ENCODE results near the gene METAP2.
"Not testable (repeated sequence)": the region's sequence is repeated elsewhere in the genome, so short reads cannot be mapped to it uniquely, and the experiment has no call there.

The METAP2 gene

DNA sequence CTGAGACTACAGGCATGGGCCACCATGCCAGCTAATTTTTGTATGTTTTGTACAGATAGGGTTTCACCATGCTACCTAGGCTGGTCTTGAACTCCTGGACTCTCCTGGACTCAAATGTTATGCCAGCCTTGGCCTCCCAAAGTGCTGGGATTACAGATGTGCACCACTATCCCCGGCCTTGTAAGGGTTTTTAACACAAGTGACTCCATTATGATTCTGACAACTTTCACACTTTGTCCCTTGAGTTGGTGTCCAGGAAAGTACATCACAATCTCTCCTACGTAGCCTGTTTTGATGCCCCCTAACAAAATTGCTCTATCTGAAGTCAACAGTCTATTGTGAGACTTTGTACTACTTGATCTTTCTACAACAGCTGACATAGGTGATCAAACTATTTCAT lies 11.4 kb upstream of the METAP2 start:
- DNase-seq (ENCODE audit: low read depth in 2 of 2), result no peak

DNA sequence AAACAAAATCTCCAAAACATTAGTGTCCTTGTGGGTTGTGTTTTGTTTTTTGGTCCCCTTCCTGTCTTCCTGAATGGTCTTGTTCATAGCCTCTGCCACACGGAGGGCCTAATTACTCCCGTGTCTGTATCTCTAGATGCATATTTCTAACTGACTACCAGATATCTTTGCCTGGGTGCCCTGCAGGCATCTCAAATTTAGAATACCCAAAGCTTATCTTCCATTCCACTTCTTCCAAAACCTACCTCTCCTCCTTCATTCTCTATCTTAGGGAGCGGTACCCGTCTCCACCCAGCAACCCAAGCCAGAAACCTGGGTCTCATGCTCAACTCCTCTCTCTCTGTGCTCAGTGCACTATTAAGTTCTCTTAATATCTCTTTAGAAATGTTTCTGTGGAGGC lies 10.9 kb upstream of the METAP2 start:
- DNase-seq (ENCODE audit: low read depth in 2 of 2), result no peak

GRCh38 chr12:95463776-95464175 lies 10.2 kb upstream of the METAP2 start:
- DNase-seq (ENCODE audit: low read depth in 2 of 2), result not testable (repeated sequence)

GRCh38 chr12:95465275-95465674 lies 8.7 kb upstream of the METAP2 start:
- no peak for DNase-seq (ENCODE audit: low read depth in 2 of 2)

- no peak for DNase-seq (ENCODE audit: low read depth in 2 of 2)
Measured at GRCh38 chr12:95470300-95470699, 3.7 kb upstream of the METAP2 start.

DNA sequence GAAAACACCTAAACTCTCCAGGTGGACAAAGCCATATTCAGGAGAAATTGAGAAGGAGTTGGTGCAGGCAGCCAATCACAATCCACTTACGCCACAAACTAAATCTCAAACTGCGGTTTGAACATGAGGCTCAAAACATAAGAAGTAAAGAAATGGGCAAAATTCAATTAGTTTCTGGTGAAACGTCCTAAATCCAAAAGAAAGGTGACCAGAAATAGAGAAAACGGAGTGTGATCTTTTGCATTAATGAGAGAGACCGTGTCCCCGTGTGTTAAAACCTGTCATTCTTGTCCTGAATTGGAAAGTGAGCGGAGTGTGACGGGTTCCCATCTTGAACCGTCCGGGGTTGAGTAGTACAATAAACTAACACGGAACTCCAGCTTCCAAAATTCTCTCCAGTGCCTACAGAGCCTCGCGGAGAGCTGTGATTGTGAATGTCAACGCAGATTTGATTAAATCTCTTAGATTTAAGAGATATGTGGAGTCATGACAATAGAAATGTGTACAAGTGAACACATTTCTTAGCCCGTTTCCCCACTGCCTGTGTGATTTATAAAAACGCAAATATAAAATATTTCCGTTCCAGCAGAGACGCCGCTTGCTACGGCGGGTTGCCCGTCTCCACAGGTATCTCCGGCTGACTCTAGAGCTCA lies 595 bp upstream of the METAP2 start:
- DNase-seq (ENCODE audit: low read depth in 2 of 2), result peak; percentile 2 to 5

- DNase-seq (ENCODE audit: low read depth in 2 of 2), result no peak
Measured at GRCh38 chr12:95474660-95474958, 657 bp downstream of the METAP2 start.

DNA sequence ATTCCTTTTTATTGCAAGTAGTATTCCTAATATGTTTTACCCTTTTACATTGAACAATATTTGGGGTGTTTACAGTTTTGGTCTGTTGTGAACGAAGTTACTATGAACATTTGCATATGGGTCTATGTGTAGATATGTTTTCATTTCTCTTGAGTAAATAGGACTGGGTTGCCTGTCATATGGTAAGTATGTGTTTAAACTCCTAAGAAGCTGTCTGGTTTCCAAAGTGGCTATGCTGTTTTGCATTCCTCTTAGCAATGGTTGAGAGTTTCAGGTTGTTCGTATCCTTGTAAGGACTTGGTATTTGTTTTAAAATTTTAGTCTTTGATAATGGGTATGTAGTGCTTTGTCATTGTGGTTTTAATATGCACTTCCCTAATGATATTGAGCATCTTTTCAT lies 6.3 kb downstream of the METAP2 start:
- DNase-seq (ENCODE audit: low read depth in 2 of 2), result no peak

- no peak for DNase-seq (ENCODE audit: low read depth in 2 of 2)
Measured at GRCh38 chr12:95481072-95481471, 7.1 kb downstream of the METAP2 start.

GRCh38 chr12:95481888-95482287 lies 7.9 kb downstream of the METAP2 start:
- no peak for DNase-seq (ENCODE audit: low read depth in 2 of 2)

- DNase-seq (ENCODE audit: low read depth in 2 of 2), result not testable (repeated sequence)
Measured at GRCh38 chr12:95482564-95482963, 8.6 kb downstream of the METAP2 start.

GRCh38 chr12:95484524-95484923 lies 10.6 kb downstream of the METAP2 start:
- DNase-seq (ENCODE audit: low read depth in 2 of 2), result no peak

GRCh38 chr12:95487024-95487423 lies 13.1 kb downstream of the METAP2 start:
- no peak for DNase-seq (ENCODE audit: low read depth in 2 of 2)

DNA sequence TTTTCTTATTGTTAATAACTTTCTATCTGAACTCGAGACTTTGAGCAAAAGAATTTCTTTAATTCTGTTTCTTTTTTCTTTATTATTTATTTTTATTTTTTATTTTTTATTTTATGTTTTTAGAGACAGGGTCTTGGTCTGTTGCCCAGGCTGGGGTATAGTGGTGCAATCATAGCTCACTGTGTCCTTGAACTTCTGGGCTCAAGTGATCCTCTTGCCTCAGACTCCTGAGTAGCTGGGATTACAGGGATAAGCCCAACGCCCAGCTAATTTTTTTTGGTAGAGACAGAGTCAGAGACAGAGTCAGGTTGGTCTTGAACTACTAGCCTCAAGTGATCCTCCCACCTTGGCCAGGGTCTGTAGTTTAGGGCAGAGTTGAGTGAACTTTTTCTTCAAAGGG lies 18.5 kb downstream of the METAP2 start:
- DNase-seq (ENCODE audit: low read depth in 2 of 2), result no peak

- DNase-seq (ENCODE audit: low read depth in 2 of 2), result no peak
Measured at GRCh38 chr12:95494888-95495287, 20.9 kb downstream of the METAP2 start.

DNA sequence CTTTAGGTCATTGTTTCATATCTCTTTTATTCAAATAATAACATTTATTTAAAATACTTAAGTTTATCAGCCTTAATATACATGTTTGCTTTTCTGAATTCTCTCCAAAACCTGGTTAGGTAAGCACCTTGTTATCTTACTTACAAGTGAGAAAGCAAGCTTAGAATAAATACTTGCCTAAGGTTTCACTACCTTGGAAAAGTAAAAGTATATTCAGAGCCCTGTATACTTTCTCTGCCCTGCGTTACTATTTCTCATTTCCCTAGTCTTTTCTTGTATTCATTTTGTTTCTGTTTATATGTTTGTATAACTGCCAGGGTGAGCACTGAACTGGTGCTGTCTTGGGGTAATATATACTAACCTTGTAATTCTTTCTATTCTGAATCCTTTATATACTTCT lies 21.5 kb downstream of the METAP2 start:
- no peak for DNase-seq (ENCODE audit: low read depth in 2 of 2)

DNA sequence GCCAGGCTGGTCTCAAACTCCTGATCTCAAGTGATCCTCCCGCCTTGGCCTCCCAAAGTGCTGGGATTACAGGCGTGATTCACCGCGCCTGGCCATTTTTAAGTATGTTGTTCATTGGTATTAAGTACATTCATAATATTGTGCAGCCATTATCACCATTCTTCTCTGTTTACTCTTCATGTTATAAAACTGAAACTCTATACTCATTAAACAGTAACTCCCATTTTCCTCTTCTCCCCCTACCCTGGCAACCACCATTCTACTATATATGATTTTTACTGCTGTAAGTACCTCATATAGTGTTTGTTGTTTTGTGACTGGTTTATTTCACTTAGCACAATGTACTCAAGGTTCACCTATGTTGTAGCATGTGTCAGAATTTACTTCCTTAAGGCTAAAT lies 23.1 kb downstream of the METAP2 start:
- no peak for DNase-seq (ENCODE audit: low read depth in 2 of 2)

DNA sequence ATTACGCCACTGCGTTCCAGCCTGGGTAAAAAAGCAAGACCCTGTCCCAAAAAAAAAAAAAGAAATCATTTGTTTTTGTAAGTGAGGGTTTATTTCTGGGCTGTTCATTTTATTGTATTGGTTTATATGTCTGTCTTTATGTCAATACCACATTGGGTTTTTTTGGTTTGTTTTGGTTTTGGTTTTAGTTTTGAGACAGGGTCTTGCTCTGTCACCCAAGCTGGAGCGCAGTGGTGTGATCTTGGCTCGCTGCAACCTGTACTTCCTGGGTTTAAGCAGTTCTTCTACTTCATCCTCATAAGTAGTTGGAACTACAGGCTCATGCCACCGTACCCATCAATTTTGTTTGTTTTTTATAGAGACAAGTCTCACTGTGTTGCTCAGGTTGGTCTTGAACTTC lies 25.0 kb downstream of the METAP2 start:
- no peak for DNase-seq (ENCODE audit: low read depth in 2 of 2)

DNA sequence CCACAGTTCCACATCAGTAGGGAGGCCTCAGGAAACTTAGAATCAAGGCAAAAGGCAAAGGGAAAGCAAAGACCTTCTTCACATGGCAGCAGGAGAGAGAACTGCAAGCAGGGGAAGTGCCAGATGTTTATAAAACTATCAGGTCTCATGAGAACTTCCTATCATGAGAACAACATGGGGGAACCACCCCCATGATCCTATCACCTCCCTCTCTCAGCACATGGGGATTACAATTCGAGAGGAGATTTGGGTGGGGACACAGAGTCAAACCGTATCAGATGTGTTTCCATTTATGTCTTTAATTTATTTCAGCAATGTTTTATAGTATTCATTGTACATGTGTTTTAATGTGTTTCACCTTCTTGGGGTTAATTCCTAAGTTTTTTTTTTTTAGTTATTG lies 25.8 kb downstream of the METAP2 start:
- no peak for DNase-seq (ENCODE audit: low read depth in 2 of 2)

DNA sequence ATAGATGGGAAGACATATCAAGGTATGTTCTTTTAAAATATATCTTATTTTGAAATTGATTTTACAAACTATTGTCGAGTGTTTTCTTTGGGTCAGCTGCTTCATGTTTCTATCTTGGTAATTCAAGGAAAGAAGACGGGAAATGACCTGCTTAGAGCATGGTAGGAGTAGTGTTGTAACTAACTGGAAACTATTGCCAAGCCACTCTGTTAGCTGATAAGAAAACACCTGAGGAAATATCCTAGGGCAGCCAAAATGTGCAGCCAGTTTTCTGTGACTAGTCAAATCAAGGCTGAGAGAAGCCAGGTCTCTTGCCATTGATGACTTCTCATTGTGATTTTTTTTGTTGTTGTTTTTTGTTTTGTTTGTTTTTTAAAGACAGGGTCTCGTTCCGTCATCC lies 30.2 kb downstream of the METAP2 start:
- no peak for DNase-seq (ENCODE audit: low read depth in 2 of 2)

DNA sequence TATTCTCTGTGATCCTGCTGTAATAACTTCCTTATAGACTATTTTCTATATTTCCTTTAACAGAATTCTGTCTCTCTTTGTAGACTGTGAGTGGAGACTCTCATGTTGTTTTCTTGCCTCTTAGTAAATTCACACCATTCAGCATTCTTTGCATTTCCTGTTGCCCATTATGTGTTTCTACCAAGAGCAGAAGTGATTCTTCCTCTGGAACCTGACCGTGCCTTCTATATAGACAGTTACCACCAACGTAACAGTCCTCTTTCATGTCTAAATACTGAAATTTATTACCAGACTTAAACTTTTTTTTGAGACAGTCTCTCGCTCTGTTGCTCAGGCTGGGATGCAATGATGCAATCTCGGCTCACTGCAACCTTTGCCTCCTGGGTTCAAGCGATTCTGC lies 31.1 kb downstream of the METAP2 start:
- DNase-seq (ENCODE audit: low read depth in 2 of 2), result no peak

GRCh38 chr12:95506707-95507523 lies 33.0 kb downstream of the METAP2 start:
- DNase-seq (ENCODE audit: low read depth in 2 of 2), result no peak

DNA sequence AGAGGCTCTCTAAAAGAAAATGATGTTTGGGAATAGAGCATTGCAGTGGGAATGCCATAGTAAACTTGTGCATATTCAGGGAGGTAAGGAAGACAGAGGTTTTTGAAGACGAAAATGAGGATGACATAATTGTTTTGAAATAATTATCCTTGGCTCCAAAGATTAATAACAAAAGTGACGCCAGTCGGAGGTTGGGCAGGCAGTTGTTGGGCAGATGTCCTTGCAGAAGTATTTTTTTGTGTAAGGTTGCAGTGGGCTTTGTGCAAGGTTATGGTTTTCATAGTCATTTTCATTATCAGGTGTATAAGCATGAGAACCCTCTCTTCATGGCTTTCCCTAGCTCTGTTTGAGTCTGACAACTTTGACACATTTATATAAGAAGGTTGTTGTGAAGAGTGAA lies 35.3 kb downstream of the METAP2 start:
- no peak for DNase-seq (ENCODE audit: low read depth in 2 of 2)

DNA sequence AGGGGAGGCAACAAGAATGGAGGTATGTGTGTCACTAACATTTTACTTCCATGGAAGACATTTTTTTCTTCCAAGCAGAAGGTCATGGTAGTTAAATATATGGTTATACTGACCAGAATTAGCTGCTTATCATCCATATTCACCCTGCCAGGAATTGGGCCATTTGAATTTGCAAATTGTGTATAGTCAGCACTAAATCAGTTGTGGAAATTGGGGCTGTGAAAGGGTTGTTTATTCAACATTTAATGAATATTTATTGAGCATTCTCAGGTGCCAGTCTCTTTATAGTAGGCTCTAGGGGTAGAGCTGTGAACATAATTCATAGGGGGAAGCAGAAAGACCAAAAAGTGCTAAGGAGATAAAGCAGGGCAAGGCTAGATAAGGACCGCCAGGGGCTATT lies 38.0 kb downstream of the METAP2 start:
- no peak for DNase-seq (ENCODE audit: low read depth in 2 of 2)
